Measurements from ENCODE around the gene EMP1.
"Not testable (repeated sequence)": the region's sequence is repeated elsewhere in the genome, so short reads cannot be mapped to it uniquely, and the experiment has no call there.

DNA sequence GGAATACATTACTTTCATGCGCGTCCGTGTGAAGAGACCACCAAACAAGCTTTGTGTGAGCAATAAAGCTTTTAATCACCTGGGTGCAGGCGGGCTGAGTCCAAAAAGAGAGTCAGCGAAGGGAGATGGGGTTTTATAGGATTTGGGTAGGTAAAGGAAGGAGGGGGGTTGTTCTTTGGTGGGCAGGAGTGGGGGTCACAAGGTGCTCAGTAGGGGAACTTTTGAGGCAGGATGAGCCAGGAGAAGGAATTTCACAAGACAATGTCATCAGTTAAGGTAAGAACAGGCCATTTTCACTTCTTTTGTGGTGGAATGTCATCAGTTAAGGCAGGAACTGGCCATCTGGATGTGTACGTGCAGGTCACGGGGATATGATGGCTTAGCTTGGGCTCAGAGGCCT is 63.1 kb downstream of the EMP1 start:
- not testable (repeated sequence) for TF ChIP-seq POLR2AphosphoS5 (IDR thresholded peaks at IDR 0.05; ENCODE audit: low read depth, low read length); BACH1 (IDR thresholded peaks at IDR 0.05; ENCODE audit: low read length)
- TF ChIP-seq, protein P1, sequence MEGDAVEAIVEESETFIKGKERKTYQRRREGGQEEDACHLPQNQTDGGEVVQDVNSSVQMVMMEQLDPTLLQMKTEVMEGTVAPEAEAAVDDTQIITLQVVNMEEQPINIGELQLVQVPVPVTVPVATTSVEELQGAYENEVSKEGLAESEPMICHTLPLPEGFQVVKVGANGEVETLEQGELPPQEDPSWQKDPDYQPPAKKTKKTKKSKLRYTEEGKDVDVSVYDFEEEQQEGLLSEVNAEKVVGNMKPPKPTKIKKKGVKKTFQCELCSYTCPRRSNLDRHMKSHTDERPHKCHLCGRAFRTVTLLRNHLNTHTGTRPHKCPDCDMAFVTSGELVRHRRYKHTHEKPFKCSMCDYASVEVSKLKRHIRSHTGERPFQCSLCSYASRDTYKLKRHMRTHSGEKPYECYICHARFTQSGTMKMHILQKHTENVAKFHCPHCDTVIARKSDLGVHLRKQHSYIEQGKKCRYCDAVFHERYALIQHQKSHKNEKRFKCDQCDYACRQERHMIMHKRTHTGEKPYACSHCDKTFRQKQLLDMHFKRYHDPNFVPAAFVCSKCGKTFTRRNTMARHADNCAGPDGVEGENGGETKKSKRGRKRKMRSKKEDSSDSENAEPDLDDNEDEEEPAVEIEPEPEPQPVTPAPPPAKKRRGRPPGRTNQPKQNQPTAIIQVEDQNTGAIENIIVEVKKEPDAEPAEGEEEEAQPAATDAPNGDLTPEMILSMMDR (IDR thresholded peaks at IDR 0.05; ENCODE audit: control extremely low read depth in 1 of 3, insufficient read depth in 1 of 3, low read depth in 1 of 3, low read length in 3 of 3), result not testable (repeated sequence)
- TF ChIP-seq, protein P2, sequence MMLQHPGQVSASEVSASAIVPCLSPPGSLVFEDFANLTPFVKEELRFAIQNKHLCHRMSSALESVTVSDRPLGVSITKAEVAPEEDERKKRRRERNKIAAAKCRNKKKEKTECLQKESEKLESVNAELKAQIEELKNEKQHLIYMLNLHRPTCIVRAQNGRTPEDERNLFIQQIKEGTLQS (IDR thresholded peaks at IDR 0.05; ENCODE audit: insufficient read depth, low read depth, low read length), result not testable (repeated sequence)

All from H1 (cell line).